Naive thymus-derived CD4-positive, alpha-beta T cell (primary cell): ENCODE results near the gene INSYN2A. TPM values are rescaled to one million over a fixed set of nuclear protein-coding genes. Genes with fewer than 3 reads are reported as not detected.

Experiments
- ATAC-seq: fragments of 150-1000 bp; cut with Tn5 transposase; 2 replicates; pipeline ENCODE4 v1.10.0; 2021; ENCODE audit warnings: mild to moderate bottlenecking, moderate library complexity
- CTCF ChIA-PET: fragments of 350-600 bp; sonication (Branson Sonifier 250); formaldehyde crosslinking; loops from one replicate; lab custom pipeline; 2021; ENCODE audit warnings: antibody characterized with exemption; lab: Charles Lee
- POLR2A ChIA-PET: fragments of 350-600 bp; sonication (Branson Sonifier 250); formaldehyde crosslinking; loops from one replicate; lab custom pipeline; 2021; ENCODE audit warnings: antibody characterized with exemption, inconsistent platforms; lab: Charles Lee
- DNase-seq, 9 donors: peaks; one replicate each; pipeline versions ENCODE4 v3.0.0 to v3.0.0-alpha.2; 2020 to 2022; ENCODE audit warnings: mixed read lengths in 1 of 9
- H3K27ac ChIP-seq: one replicate; pipeline ENCODE4 v1.7.0; 2013; ENCODE audit warnings: mild to moderate bottlenecking, low read depth, low read length, moderate library complexity
- H3K27me3 ChIP-seq, 2 donors: one replicate each; pipeline ENCODE4 v1.7.0; 2013; ENCODE audit warnings: low read length in 2 of 2, mild to moderate bottlenecking in 2 of 2, moderate library complexity in 2 of 2; ENCODE audit not compliant: control insufficient read depth in 2 of 2, insufficient read depth in 2 of 2
- H3K36me3 ChIP-seq, 3 experiments: 1 replicate in 2 of 3; 2 replicates in 1 of 3; pipeline ENCODE4 v1.7.0; 2013; ENCODE audit warnings: low read length in 3 of 3, mild to moderate bottlenecking in 3 of 3, moderate library complexity in 1 of 3; ENCODE audit not compliant: insufficient read depth in 3 of 3, control insufficient read depth in 2 of 3
- H3K4me1 ChIP-seq, 2 donors: one replicate each; pipeline ENCODE4 v1.7.0; 2013; ENCODE audit warnings: low read length in 2 of 2, mild to moderate bottlenecking in 2 of 2, moderate library complexity in 1 of 2; ENCODE audit not compliant: control insufficient read depth in 2 of 2, insufficient read depth in 2 of 2
- H3K4me3 ChIP-seq: 2 replicates; pipeline ENCODE4 v1.7.0; 2013; ENCODE audit warnings: mild to moderate bottlenecking, low read length
- H3K9me3 ChIP-seq, 3 experiments: 1 replicate in 2 of 3; 2 replicates in 1 of 3; pipeline ENCODE4 v1.7.0; 2013; ENCODE audit warnings: low read length in 3 of 3; ENCODE audit not compliant: control insufficient read depth in 2 of 3
- H3K27ac Mint-ChIP-seq, 9 donors: one replicate each; pipeline ENCODE4 v1.8.0; 2020 to 2022; ENCODE audit warnings: mixed read lengths in 9 of 9, mild to moderate bottlenecking in 8 of 9, moderate library complexity in 5 of 9, inconsistent platforms in 2 of 9
- H3K27me3 Mint-ChIP-seq, 5 donors: one replicate each; pipeline ENCODE4 v1.8.0; 2021 to 2022; ENCODE audit warnings: mixed read lengths in 5 of 5, mild to moderate bottlenecking in 1 of 5
- H3K36me3 Mint-ChIP-seq, 5 donors: one replicate each; pipeline ENCODE4 v1.8.0; 2020 to 2022; ENCODE audit warnings: mixed read lengths in 5 of 5, mild to moderate bottlenecking in 3 of 5, inconsistent platforms in 1 of 5
- H3K4me1 Mint-ChIP-seq, 7 donors: one replicate each; pipeline ENCODE4 v1.8.0; 2020 to 2022; ENCODE audit warnings: mixed read lengths in 7 of 7, mild to moderate bottlenecking in 3 of 7, inconsistent platforms in 1 of 7
- H3K4me3 Mint-ChIP-seq, 10 donors: one replicate each; pipeline ENCODE4 v1.8.0; 2020 to 2022; ENCODE audit warnings: mild to moderate bottlenecking in 10 of 10, mixed read lengths in 10 of 10, moderate library complexity in 6 of 10, inconsistent platforms in 2 of 10
- H3K9me3 Mint-ChIP-seq, 11 donors: one replicate each; pipeline ENCODE4 v1.8.0; 2020 to 2022; ENCODE audit warnings: mixed read lengths in 11 of 11, mild to moderate bottlenecking in 4 of 11, inconsistent platforms in 1 of 11, moderate library complexity in 1 of 11
- intact Hi-C, 2 donors: fragments of 100-400 bp; cut with micrococcal nuclease; formaldehyde crosslinking; loops; one replicate each; pipeline ENCODE4 v1.15.1; 2023
- polyA plus RNA-seq, 2 donors: library from polyadenylated mRNA; unstranded; fragments of 300-500 nt; fragmentation: Illumina TruSeq; gene quantifications; one replicate each; pipeline ENCODE4 v1.2.3, GENCODE V29; 2021
- total RNA-seq, 6 experiments: library from RNA in 5 of 6; stranded (reverse) in 5 of 6; gene quantifications; 1 replicate in 5 of 6; 2 replicates in 1 of 6; pipeline ENCODE4 v1.2.3 and lab custom pipeline; 2021 to 2026

INSYN2A gene
- total and polyA plus RNA-seq, 7 experiments from 2014 or later = not detected

DNA sequence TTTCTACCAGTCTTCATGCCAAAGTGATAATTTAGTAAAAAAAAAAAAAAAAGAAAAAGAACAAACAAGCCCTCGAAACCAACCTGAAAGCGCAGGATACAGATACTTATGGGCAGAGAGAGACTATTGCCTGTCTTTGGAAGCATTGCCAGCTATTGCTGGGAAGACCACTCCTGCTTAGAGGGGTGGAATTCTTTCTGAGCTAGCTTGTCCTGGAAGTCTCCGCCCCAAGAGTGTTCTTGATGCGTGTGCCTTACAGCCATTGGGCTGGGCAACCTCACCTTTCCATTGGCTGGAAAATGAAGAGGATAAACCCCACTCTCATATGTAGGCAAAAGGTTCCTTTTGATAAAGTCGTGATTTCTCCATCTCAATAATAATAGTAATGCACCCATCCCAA is 19.9 kb upstream of the INSYN2A start:
- H3K27ac ChIP-seq = no peak overlapping the region
- H3K4me1 ChIP-seq = no peaks in the 10 kb centered on the region
- intact Hi-C loops = no loop called here
- H3K9me3 Mint-ChIP-seq = peaks cover 0 to 5% (median 0%) of the 10 kb centered on the region in 11 donors
- no peak overlapping the region for H3K4me3 ChIP-seq
- ChIA-PET POLR2A (no interaction called here), CTCF (no interaction called here)
- peaks cover 0 to 3% (median 0%) of the 10 kb centered on the region in 7 donors for H3K4me1 Mint-ChIP-seq
- ATAC-seq (no peak), DNase-seq (no peak)
- H3K27me3 Mint-ChIP-seq = peaks cover 2 to 34% (median 17%) of the 10 kb centered on the region in 5 donors
- no peak overlapping the region for H3K27ac Mint-ChIP-seq
- H3K36me3 ChIP-seq = no peaks in the 10 kb centered on the region
- no peak overlapping the region for H3K4me3 Mint-ChIP-seq
- H3K36me3 Mint-ChIP-seq = no peaks in the 10 kb centered on the region
- no peaks in the 10 kb centered on the region for H3K27me3 ChIP-seq
- H3K9me3 ChIP-seq = no peaks in the 10 kb centered on the region

DNA sequence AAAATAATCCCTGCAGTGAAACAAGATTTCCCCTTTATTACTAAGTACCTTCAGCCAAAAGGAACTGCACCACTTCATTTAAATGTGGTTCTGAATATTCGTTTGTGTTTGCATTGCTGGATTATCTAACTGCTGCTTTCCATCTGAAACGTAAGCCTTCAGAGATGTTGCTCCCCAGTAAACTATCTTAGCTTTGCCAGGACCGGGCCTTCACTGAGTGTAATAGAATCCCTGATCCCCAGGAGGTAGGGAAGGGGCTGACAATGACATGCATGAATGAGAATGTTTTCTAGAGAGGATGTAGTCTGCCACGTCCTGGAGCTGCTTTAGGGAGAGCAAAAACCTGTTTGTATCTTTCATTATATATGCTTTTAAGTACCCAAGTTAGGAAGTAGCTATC is 19.5 kb upstream of the INSYN2A start:
- ATAC-seq (no peak), DNase-seq (no peak)
- peaks cover 0 to 5% (median 0%) of the 10 kb centered on the region in 11 donors for H3K9me3 Mint-ChIP-seq
- no peaks in the 10 kb centered on the region for H3K36me3 Mint-ChIP-seq
- peaks cover 2 to 31% (median 17%) of the 10 kb centered on the region in 5 donors for H3K27me3 Mint-ChIP-seq
- H3K27ac ChIP-seq = no peak overlapping the region
- CTCF ChIA-PET = no interaction called here
- no peaks in the 10 kb centered on the region for H3K36me3 ChIP-seq
- H3K4me1 ChIP-seq = no peaks in the 10 kb centered on the region
- no peaks in the 10 kb centered on the region for H3K27me3 ChIP-seq
- no peak overlapping the region for H3K4me3 ChIP-seq
- intact Hi-C loops = no loop called here
- no peak overlapping the region for H3K4me3 Mint-ChIP-seq
- no peak overlapping the region for H3K27ac Mint-ChIP-seq
- no peaks in the 10 kb centered on the region for H3K9me3 ChIP-seq
- POLR2A ChIA-PET = no interaction called here
- H3K4me1 Mint-ChIP-seq = peaks cover 0 to 3% (median 0%) of the 10 kb centered on the region in 7 donors

DNA sequence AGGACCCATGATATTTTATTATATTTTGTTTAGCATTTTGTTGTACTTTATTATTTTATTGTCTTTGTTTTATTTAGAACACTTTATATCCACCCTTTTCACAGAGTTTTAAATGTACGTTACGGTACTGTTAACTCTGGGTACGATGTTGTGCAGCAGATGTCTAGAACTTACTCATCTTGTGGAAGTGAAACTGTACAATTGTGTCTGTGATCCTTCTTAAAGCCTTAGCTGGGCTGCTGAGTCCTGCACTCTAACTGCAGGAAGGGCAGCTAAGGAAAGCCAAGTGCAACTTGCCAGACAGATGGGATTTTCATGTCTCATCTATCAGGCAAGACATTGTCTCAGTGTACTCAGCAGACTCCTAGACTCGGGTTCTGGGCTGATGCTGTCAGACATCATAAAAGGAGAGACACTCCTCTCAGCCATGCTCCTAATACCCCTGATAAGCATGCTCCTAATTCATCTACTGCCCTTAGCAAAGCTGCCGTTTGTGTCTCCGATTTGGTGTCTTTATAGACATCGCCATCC is 14.6 kb upstream of the INSYN2A start:
- peaks cover 0 to 4% (median 0%) of the 10 kb centered on the region in 7 donors for H3K4me1 Mint-ChIP-seq

DNA sequence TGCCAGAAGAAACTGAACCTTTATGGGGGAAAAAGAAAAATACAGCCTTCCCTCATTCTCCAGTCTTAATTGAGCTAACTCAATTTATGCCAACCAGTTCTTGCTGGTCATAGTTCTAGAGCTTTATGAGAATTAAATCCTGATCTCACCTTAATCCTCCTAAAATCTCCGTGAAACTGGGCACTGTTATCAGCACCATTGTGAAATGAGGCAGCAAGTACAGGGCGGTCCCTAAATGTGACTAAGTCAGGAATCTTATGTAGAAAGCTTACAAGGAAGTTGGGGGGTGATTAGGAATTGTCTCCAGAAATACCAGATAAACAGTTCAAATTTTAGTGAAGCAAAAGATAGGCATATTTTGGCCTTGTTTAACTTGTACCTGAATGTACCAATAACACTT is 10.7 kb upstream of the INSYN2A start:
- H3K4me1 ChIP-seq = no peaks in the 10 kb centered on the region
- Mint-ChIP-seq H3K36me3 (no peaks in the 10 kb centered on the region), H3K4me3 (no peak overlapping the region), H3K27me3 (peaks cover 0 to 4% (median 0%) of the 10 kb centered on the region in 5 donors), H3K27ac (no peak overlapping the region), H3K9me3 (no peaks in the 10 kb centered on the region), H3K4me1 (peaks cover 0 to 1% (median 0%) of the 10 kb centered on the region in 7 donors)
- no peak for ATAC-seq
- no peaks in the 10 kb centered on the region for H3K36me3 ChIP-seq
- intact Hi-C loops = no loop called here
- ChIA-PET CTCF (no interaction called here), POLR2A (no interaction called here)
- H3K9me3 ChIP-seq = no peaks in the 10 kb centered on the region
- DNase-seq = no peak
- H3K4me3 ChIP-seq = no peak overlapping the region
- H3K27ac ChIP-seq = no peak overlapping the region
- H3K27me3 ChIP-seq = no peaks in the 10 kb centered on the region

More for the DNA sequence above, 14.6 kb upstream of the INSYN2A start:
- Histone ChIP-seq H3K4me1 (no peaks in the 10 kb centered on the region), H3K4me3 (no peak overlapping the region), H3K27me3 (no peaks in the 10 kb centered on the region), H3K9me3 (no peaks in the 10 kb centered on the region), H3K27ac (no peak overlapping the region), H3K36me3 (no peaks in the 10 kb centered on the region)
- H3K9me3 Mint-ChIP-seq = no peaks in the 10 kb centered on the region
- no peaks in the 10 kb centered on the region for H3K36me3 Mint-ChIP-seq
- intact Hi-C loops = no loop called here
- no peak for ATAC-seq
- ChIA-PET POLR2A (no interaction called here), CTCF (no interaction called here)
- no peak for DNase-seq
- H3K27me3 Mint-ChIP-seq = peaks cover 0 to 18% (median 8%) of the 10 kb centered on the region in 5 donors
- no peak overlapping the region for H3K27ac Mint-ChIP-seq
- no peak overlapping the region for H3K4me3 Mint-ChIP-seq

DNA sequence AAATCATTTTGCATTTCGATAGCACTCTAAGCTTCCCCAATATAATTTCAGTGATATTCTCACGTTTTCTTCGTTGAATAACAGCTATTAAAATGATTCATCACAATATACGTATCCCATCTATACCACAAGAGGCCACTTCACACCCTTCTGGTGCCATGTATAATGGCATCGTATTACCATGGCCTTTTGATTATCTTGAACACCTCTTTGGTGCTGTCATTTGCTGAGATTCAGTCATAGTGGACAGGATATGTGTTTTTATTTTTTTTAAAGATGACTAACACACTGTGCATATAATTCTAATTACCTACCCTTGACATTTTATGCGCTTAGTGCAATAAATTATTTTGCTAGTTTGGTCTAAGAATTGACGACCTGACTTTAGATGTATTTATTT is 6.7 kb upstream of the INSYN2A start:
- CTCF ChIA-PET = no interaction called here
- Histone ChIP-seq H3K27ac (no peak overlapping the region), H3K9me3 (no peaks in the 10 kb centered on the region), H3K4me3 (no peak overlapping the region), H3K4me1 (no peaks in the 10 kb centered on the region), H3K27me3 (no peaks in the 10 kb centered on the region), H3K36me3 (no peaks in the 10 kb centered on the region)
- H3K4me1 Mint-ChIP-seq = no peaks in the 10 kb centered on the region
- no peak overlapping the region for H3K4me3 Mint-ChIP-seq
- H3K27ac Mint-ChIP-seq = no peak overlapping the region
- peaks cover 0 to 3% (median 0%) of the 10 kb centered on the region in 11 donors for H3K9me3 Mint-ChIP-seq
- H3K27me3 Mint-ChIP-seq = peaks cover 6 to 21% (median 8%) of the 10 kb centered on the region in 5 donors
- no peak for ATAC-seq
- intact Hi-C loops = no loop called here
- H3K36me3 Mint-ChIP-seq = no peaks in the 10 kb centered on the region
- DNase-seq = no peak
- POLR2A ChIA-PET = no interaction called here

DNA sequence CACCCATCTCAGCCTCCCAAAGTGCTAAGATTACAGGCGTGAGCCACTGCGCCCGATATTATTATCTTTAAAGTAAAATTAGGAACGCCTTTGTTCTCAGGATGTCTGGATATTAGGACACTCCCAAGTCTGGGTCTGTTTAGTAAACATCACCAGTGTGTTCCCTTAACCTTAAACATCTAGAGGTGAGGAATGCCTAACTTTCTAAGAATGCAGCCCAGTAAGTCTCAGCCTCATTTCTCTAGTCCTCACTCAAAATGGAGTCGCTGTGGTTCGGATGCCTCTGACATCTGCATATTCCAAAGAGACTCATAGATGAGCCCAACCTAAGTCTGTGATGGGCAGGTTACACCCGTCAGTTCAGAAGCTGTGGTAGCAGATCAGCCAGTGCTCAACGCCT is 4.3 kb upstream of the INSYN2A start:
- Mint-ChIP-seq H3K9me3 (peaks cover 0 to 3% (median 0%) of the 10 kb centered on the region in 11 donors), H3K36me3 (no peaks in the 10 kb centered on the region), H3K4me1 (peaks cover 0 to 5% (median 0%) of the 10 kb centered on the region in 7 donors), H3K27me3 (peaks cover 17 to 34% (median 22%) of the 10 kb centered on the region in 5 donors), H3K4me3 (no peak overlapping the region), H3K27ac (no peak overlapping the region)
- H3K4me1 ChIP-seq = no peaks in the 10 kb centered on the region
- DNase-seq (no peak), ATAC-seq (no peak)
- intact Hi-C loops = no loop called here
- no peaks in the 10 kb centered on the region for H3K9me3 ChIP-seq
- no peaks in the 10 kb centered on the region for H3K27me3 ChIP-seq
- H3K4me3 ChIP-seq = no peak overlapping the region
- POLR2A ChIA-PET = no interaction called here
- CTCF ChIA-PET = no interaction called here
- no peaks in the 10 kb centered on the region for H3K36me3 ChIP-seq
- no peak overlapping the region for H3K27ac ChIP-seq

DNA sequence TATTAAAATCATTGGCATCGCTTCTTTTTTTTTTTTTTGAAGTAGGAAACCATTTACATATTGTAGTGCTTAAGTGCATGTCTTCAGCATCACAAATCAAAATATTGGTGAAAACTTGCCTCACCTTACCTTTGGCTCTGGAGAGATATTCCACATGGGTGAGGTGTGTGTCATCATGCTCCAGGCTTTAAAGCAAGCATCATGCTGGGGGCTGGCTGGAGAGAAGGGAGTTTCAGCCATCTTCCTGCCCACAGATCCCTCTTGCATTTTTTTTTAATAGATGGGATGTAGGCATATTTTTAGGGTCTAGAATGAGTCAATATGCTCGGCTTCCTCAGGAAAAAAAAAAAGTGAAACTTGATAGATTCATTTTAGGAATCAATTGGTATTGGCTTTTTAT is 2.3 kb upstream of the INSYN2A start:
- Mint-ChIP-seq H3K27me3 (peaks cover 25 to 46% (median 32%) of the 10 kb centered on the region in 5 donors), H3K4me1 (peaks cover 0 to 5% (median 0%) of the 10 kb centered on the region in 7 donors), H3K4me3 (no peak overlapping the region), H3K36me3 (no peaks in the 10 kb centered on the region), H3K27ac (no peak overlapping the region), H3K9me3 (peaks cover 0 to 3% (median 0%) of the 10 kb centered on the region in 11 donors)
- ATAC-seq (no peak), DNase-seq (no peak)
- ChIA-PET CTCF (interaction anchor here (0.7 kb wide), 1 partner anchor 23 kb away, joined by 11 read pairs; no protein-coding TSS in a partner anchor), POLR2A (no interaction called here)
- intact Hi-C loops = no loop called here
- Histone ChIP-seq H3K36me3 (no peaks in the 10 kb centered on the region), H3K27me3 (no peaks in the 10 kb centered on the region), H3K27ac (no peak overlapping the region), H3K4me1 (no peaks in the 10 kb centered on the region), H3K4me3 (no peak overlapping the region), H3K9me3 (no peaks in the 10 kb centered on the region)
